ENCODE results near the gene MTFR2.

MTFR2 gene

DNA sequence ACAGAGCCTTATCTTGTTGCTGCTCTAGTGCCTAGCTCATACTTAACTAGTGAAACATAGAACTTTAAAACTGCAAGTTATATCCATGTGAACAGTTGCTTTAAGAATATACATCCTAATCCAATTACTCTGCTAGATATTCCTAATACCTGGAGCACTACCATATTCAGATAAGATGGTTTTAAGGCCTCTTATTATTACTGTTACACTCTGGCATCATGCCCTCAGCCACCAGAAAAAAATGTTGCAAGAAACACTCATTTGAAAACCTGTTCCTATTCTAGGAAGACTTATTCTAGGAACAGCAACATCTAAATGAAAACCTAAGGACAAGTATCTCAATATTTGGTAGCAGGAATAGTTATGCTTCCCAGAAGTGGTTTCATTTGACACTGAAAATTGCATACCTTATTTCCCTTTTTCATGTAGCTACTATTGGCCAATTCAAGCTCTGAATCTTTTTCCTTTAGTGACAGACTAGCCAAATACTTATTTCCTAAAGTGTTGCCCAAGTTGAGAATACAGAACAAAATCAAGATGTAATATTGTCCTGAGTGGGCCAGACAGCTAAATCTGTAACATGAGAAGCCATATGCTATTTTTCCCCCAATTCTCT is 4.8 kb upstream of the MTFR2 start:
- TF ChIP-seq, protein P1, sequence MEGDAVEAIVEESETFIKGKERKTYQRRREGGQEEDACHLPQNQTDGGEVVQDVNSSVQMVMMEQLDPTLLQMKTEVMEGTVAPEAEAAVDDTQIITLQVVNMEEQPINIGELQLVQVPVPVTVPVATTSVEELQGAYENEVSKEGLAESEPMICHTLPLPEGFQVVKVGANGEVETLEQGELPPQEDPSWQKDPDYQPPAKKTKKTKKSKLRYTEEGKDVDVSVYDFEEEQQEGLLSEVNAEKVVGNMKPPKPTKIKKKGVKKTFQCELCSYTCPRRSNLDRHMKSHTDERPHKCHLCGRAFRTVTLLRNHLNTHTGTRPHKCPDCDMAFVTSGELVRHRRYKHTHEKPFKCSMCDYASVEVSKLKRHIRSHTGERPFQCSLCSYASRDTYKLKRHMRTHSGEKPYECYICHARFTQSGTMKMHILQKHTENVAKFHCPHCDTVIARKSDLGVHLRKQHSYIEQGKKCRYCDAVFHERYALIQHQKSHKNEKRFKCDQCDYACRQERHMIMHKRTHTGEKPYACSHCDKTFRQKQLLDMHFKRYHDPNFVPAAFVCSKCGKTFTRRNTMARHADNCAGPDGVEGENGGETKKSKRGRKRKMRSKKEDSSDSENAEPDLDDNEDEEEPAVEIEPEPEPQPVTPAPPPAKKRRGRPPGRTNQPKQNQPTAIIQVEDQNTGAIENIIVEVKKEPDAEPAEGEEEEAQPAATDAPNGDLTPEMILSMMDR (IDR thresholded peaks at IDR 0.05; ENCODE audit: low read depth, low read length, missing control alignments) = no peak
- no peak overlapping the region for H3K4me3 ChIP-seq (ENCODE audit: low read depth, low read length)
- DNase-seq (ENCODE audit: low read depth) = no peak

DNA sequence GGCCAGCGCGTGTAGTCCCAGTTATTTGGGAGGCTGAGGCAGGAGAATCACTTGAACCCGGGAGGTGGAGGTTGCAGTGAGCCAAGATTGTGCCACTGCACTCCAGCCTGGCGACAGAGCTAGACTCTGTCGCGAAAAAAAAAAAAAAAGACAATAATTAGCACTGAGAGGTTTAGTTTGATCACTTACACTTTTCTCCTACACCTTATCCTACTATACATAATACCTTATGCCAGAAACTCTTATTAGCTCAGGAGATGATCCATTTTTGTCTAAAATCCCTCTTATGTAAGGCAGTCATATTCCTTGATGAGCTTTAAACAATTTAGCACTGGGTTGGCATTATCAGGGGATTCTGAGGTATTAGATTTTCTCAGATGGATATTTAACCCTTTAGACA is 3.6 kb upstream of the MTFR2 start:
- DNase-seq (ENCODE audit: low read depth) = no peak
- TF ChIP-seq, protein P1 (IDR thresholded peaks at IDR 0.05; ENCODE audit: low read depth, low read length, missing control alignments) = no peak

DNA sequence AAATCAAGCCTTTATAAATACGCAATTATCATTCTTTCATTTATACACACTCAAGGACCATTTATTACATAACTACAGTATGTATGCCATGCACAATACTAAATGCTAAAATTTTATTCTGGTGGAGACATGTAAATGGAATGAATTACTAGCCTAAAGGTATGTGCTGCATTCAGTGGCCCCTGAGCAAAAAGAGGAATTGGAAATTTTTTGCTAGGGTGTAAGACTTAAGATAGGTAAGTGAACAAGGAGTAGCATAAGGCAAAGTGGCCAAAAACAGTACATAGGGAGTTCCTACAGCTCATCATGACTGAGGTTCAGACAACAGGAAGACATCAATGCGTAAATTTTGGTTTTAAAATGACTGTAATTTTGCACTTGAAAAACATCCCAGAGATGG is 2.3 kb upstream of the MTFR2 start:
- no peak overlapping the region for H3K4me3 ChIP-seq (ENCODE audit: low read depth, low read length)
- TF ChIP-seq, protein P1 (IDR thresholded peaks at IDR 0.05; ENCODE audit: low read depth, low read length, missing control alignments) = no peak
- DNase-seq (ENCODE audit: low read depth) = no peak

More for the DNA sequence above, 3.6 kb upstream of the MTFR2 start:
- H3K4me3 ChIP-seq (ENCODE audit: low read depth, low read length) = no peak overlapping the region

DNA sequence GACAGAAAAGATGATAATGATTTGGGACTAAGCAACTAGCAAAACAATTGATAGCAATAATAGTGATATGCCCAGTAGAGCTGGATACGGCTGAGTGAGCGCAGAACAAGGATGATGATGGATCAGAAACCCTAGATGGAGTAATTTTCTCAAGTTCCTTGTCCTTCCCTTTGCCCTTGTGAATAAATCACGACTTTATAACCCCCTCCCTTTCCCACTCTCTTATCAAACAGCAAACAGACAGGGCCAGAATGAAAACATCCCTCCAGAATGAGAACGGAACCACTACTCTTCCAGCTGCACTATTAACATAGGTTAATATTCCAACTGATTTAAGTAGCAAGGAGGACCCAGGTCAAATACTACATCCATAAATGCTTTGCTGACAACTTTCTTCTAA is 1.3 kb upstream of the MTFR2 start:
- no peak for DNase-seq (ENCODE audit: low read depth)
- H3K4me3 ChIP-seq (ENCODE audit: low read depth, low read length) = peak overlapping the region; percentile 78; the same call in 1 of the 2 replicates
- TF ChIP-seq, protein P1 (IDR thresholded peaks at IDR 0.05; ENCODE audit: low read depth, low read length, missing control alignments) = no peak

DNA sequence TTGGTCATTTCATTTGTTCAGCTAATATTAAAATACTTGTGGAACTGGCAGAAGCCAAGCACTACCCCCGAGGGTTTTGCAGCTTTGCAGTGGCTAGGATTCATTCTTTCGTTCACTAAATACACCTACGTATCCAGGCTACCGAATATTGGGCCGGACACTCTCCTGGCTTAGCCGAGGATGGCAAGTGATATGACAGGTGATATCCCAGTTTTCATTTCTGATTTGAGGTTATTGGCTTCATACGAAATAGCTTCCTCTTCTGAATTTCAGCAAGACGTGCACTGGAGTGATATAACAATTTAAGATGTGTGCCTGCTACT is 536 bp upstream of the MTFR2 start:
- no peak for DNase-seq (ENCODE audit: low read depth)
- peak overlapping the region; percentile 78 for H3K4me3 ChIP-seq (ENCODE audit: low read depth, low read length)
- TF ChIP-seq, protein P1 (IDR thresholded peaks at IDR 0.05; ENCODE audit: low read depth, low read length, missing control alignments) = no peak

DNA sequence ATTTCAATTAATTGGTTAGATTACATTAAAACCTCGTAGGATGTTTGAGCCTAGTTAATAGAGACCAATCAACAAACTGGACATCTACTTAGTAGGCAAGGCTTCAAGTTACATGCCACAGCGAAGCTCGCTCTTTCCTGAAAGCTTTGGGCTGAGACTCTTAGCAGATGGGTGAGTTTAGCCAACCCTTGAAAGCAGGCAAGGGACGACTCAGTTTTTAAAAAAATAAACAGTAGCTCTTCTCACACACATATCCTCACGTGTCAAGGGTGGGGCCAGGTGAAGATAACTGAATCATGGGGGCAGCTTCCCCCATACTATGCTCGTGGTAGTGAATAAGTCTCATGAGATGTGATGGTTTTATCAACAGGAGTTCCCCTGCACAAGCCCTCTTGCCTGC is 775 bp downstream of the MTFR2 start:
- no peak for DNase-seq (ENCODE audit: low read depth)
- TF ChIP-seq, protein P1 (IDR thresholded peaks at IDR 0.05; ENCODE audit: low read depth, low read length, missing control alignments) = no peak
- H3K4me3 ChIP-seq (ENCODE audit: low read depth, low read length) = peak overlapping the region; percentile 78

DNA sequence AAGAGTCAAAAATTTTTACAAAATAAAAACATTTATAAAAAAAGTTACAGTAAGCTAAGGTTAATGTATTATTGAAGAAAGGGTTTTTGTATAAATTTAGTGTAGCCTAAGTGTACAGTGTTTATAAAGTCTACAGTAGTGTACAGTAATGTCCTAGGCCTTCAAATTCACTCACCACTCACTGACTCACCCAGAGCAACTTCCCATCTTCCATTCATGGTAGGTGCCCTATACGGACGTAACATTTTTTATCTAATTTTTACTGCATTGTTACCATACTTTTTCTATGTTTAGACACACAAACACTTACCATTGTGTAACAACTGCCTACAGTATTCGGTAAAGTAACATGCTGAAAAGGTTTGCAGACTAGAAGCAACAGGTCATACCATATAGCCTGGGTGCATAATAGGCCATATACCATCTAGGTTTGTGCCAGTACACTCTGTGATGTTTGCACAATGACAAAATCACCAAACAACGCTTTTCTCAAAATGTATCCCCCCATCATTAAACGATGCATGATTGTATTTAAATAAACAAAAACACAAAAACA is 6.0 kb downstream of the MTFR2 start:
- TF ChIP-seq, protein P1 (IDR thresholded peaks at IDR 0.05; ENCODE audit: low read depth, low read length, missing control alignments) = no peak
- DNase-seq (ENCODE audit: low read depth) = no peak
- no peak overlapping the region for H3K4me3 ChIP-seq (ENCODE audit: low read depth, low read length)
